ENCODE results near the gene IL36A. TPM values are rescaled to one million over a fixed set of nuclear protein-coding genes. Genes with fewer than 3 reads are reported as not detected.

Gene IL36A, protein sequence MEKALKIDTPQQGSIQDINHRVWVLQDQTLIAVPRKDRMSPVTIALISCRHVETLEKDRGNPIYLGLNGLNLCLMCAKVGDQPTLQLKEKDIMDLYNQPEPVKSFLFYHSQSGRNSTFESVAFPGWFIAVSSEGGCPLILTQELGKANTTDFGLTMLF
- not detected in 2 replicates for total RNA-seq (2014; rRNA removed; shearing (Covaris generic))

DNA sequence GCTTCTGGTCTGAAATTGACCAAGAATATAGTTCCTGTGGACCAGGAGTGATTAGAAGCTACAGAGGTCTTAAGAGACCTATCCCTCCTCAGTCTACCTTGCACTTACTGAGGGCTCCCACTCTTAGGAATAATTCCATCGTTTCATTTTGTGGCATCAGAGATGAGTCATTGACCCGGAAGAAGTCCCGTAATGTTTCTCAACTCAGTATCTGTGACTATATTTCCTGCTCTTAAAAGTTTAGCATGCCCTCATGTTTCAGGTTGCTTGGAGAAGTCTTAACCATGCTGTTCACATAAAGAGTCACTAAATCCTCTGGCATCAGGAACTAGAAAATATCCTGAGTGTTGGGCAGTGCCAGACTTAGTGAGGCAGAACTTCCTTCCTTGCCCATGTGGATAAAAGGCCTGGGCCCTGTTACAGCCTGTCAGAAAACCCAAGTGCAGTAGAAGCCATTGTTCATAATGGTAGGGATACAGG lies at the start of gene IL36A:
TSS of gene IL36A (plus strand) at position 430 of the 480 bp plus-strand sequence. CDS start 413 bp downstream, outside the sequence.

DNA sequence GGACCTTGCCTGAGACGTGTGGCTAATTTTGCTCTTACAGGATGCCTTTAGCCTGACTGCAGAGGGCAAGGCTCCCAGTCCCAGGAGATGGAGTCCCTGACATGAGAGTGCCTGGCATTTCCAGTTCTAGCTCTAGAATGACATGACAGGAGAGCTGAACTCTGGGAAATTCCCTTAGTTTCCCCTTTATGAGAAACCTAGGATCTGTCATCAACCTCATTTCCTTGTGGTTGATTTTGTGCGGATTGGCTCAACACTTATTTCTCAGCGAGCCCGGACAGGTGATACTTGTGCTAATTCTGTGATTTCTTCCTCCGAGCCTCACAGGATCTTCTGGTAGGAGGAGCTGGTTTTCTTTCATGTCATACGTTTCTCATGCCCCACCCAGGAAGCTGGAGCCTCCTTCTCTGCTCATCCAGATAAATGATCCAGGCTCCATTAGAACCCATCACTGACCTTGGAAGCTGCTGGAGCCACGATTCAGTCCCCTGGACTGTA lies 27.7 kb upstream of the IL36A start, which contains the start of gene IL36G:
TSS of gene IL36G (plus strand) at position 448 of the 498 bp plus-strand sequence. CDS start 633 bp downstream, outside the sequence.

DNA sequence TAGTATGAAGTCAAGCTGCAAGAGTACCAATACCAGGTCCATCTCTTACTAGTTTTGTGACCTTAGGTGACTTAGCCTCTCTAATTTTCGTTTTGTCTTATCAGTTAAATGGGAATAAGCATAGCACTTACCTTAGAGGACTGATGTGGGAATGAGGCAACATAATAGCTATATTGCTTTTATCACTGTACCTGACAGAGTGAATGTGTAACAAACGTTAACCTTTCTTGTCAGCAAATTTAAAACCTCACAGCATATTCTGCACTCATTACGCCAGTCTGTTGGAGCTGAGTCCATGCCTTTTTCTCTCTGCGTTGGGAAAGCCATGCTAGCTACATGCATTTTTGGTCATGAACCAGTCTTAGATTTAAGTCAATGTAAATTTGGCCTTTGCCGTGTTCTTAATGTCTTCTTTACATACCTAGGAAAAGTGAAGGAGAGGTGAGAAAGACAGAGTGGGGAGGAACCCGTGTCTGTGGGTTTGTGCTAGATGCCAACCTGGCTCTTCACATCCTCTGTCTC lies 47.2 kb downstream of the IL36A start, which contains the start of gene IL36B:
TSS of gene IL36B (minus strand) at position 472 of the 522 bp plus-strand sequence.

Small RNAs within 50 kb of the gene (small RNA-seq; reads per million reads assigned to genes)
- gene HMGN2P23: not detected

Other genes with a start within 250 kb of the IL36A start
- 14.0 and 17.8 TPM in 2 replicates for gene CKAP2L, start 240.8 kb upstream of the IL36A start, total RNA-seq (2014; rRNA removed; shearing (Covaris generic))
- 4.2 and 8.8 TPM in 2 replicates for gene IL1A, start 221.0 kb upstream of the IL36A start, total RNA-seq (2014; rRNA removed; shearing (Covaris generic))
- 11.6 and 13.3 TPM in 2 replicates for gene IL1B, start 168.7 kb upstream of the IL36A start, total RNA-seq (2014; rRNA removed; shearing (Covaris generic))
- gene IL37, start 94.3 kb upstream of the IL36A start, total RNA-seq (2014; rRNA removed; shearing (Covaris generic)): 1.0 and 2.1 TPM in 2 replicates
- gene IL36G, start 27.5 kb upstream of the IL36A start, total RNA-seq (2014; rRNA removed; shearing (Covaris generic)): not detected in 2 replicates
- gene IL36B, start 47.4 kb downstream of the IL36A start, total RNA-seq (2014; rRNA removed; shearing (Covaris generic)): not detected in 2 replicates
- gene IL36RN, start 53.7 kb downstream of the IL36A start, total RNA-seq (2014; rRNA removed; shearing (Covaris generic)): not detected in 2 replicates
- gene IL1F10, start 62.5 kb downstream of the IL36A start, total RNA-seq (2014; rRNA removed; shearing (Covaris generic)): not detected in 2 replicates
- not detected in 2 replicates for gene IL1RN, start 122.1 kb downstream of the IL36A start, total RNA-seq (2014; rRNA removed; shearing (Covaris generic))
- gene PSD4, start 168.5 kb downstream of the IL36A start, total RNA-seq (2014; rRNA removed; shearing (Covaris generic)): 3.8 and 5.1 TPM in 2 replicates

All from A375 (cell line).